ENCODE results near the gene ZC3H10.
"Not testable (repeated sequence)": the region's sequence is repeated elsewhere in the genome, so short reads cannot be mapped to it uniquely, and the experiment has no call there.

The ZC3H10 gene

DNA sequence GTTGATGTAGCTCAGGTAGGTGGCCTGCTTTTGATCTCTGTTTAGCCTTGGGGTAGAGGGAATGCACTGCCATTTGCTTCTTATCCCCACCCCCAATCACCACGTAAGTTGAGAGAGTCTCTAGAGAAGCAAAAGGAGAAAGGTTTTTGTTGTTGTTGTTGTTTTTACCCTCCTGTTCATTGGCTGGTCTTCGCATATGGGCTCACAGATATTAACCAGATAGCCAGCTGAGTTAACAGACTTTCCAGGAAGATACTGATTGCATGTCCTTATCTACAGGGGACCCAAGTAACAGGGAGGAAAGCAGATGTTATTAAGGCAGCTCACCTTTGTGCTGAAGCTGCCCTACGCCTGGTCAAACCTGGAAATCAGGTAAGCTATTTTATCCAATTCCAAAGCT lies 10.8 kb upstream of the ZC3H10 start:
- in situ Hi-C loops (cut with MboI; ENCODE audit: low sequenced_read_pairs, unreplicated experiment) = no loop called here
- no peak for DNase-seq (ENCODE audit: low spot score)
- no peak for TF ChIP-seq CTCF (IDR thresholded peaks at IDR 0.05; ENCODE audit: borderline replicate concordance, control extremely low read depth, extremely low read depth, insufficient read depth, missing control alignments)

DNA sequence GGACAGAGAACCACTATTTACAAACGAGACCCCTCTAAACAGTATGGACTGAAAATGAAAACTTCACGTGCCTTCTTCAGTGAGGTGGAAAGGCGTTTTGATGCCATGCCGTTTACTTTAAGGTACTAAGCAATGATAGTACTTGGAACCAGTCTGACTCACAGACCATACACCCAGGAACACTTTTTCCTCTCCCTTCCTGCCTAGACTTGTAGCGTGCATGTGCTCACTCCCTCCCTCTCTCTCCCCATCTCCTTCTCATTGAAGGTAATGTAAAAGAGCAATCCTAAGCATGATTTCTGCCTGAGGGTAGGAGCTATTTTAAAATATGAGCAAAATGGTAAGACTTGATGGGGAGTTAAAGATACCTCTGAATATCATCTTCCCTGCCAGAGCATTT lies 7.5 kb upstream of the ZC3H10 start:
- in situ Hi-C loops (cut with MboI; ENCODE audit: low sequenced_read_pairs, unreplicated experiment) = no loop called here
- no peak for TF ChIP-seq CTCF (IDR thresholded peaks at IDR 0.05; ENCODE audit: borderline replicate concordance, control extremely low read depth, extremely low read depth, insufficient read depth, missing control alignments)
- DNase-seq (ENCODE audit: low spot score) = no peak

DNA sequence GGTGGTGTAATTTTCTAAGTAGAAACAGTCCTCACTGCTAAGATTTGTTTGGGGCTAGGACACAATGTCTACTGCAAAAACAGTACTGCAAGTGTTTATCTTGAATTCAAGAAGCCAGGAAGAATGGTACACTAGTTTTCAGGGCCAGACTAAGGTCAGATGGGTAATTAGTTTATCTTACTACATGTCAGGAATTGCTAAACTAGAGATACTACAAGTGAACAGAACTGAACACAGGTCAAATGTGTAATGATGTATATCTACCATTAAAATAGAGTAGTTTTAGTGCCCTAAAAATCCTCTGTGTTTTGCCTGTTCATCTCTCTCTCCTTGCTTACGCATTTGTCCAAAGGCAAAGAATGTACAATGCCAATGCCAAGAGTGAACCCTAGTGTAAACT lies 4.0 kb upstream of the ZC3H10 start:
- no peak for DNase-seq (ENCODE audit: low spot score)
- TF ChIP-seq CTCF (IDR thresholded peaks at IDR 0.05; ENCODE audit: borderline replicate concordance, control extremely low read depth, extremely low read depth, insufficient read depth, missing control alignments) = no peak
- in situ Hi-C loops (cut with MboI; ENCODE audit: low sequenced_read_pairs, unreplicated experiment) = no loop called here

DNA sequence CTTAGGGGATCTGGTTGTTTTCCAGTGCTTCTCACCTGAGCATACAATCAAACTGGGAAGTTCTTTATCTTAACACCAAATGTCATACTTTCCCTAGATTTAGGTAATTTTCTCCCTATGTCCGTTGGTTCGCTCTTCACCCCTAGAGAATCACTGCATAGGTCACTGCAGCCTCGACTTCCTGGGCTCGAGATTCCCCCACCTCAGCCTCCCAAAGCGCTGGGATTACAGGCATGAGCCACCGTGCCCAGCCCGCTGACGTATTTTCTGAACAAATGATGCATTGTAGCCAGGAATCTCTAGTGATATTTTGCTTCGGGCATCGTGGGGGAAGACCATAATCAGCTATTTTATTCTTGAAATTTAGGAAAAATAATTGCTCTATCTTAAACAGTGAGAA lies 2.7 kb upstream of the ZC3H10 start:
- in situ Hi-C loops (cut with MboI; ENCODE audit: low sequenced_read_pairs, unreplicated experiment) = no loop called here
- TF ChIP-seq CTCF (IDR thresholded peaks at IDR 0.05; ENCODE audit: borderline replicate concordance, control extremely low read depth, extremely low read depth, insufficient read depth, missing control alignments) = no peak
- no peak for DNase-seq (ENCODE audit: low spot score)

DNA sequence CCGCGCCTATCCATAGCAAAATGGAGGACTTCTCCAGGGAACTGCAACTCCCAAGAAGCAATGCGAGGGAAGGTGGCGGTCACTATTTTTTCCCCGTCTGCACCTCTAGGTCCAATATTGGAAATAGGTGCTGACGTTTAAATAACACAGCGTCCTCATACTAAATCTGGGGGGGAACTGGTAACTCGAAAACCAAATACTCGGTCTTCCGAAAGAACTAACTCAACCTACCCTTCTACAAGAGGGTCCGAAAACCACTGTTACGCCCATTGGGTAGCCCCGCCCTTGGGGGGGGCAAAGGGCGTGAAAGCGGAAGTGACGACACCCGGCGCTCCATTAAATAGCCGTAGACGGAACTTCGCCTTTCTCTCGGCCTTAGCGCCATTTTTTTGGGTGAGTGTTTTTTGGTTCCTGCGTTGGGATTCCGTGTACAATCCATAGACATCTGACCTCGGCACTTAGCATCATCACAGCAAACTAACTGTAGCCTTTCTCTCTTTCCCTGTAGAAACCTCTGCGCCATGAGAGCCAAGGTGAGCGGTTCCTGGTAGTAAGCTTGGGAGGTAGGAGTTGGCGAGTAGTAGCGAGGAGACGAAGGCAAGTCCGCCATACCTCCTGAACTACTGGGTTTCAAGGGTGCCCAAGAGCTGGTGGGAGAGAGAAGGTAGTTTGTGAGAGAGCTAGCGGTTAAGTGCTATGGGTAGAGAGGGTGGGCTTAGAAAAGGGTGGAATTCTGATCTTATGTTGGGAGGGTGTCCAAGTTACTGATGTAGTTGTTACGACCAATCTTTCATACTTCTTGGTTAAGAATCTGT lies 1.6 kb upstream of the ZC3H10 start, which contains the start of gene RPL41:
RPL41 (plus strand) TSS at position 367 of the 815 bp plus-strand sequence.
- in situ Hi-C loops (cut with MboI; ENCODE audit: low sequenced_read_pairs, unreplicated experiment) = no loop called here
- TF ChIP-seq CTCF (IDR thresholded peaks at IDR 0.05; ENCODE audit: borderline replicate concordance, control extremely low read depth, extremely low read depth, insufficient read depth, missing control alignments) = no peak
- DNase-seq (ENCODE audit: low spot score) = peak; percentile 82

GRCh38 chr12:56117082-56117706 lies 872 bp upstream of the ZC3H10 start:
- in situ Hi-C loops (cut with MboI; ENCODE audit: low sequenced_read_pairs, unreplicated experiment); DNase-seq (ENCODE audit: low spot score): not testable (repeated sequence)

DNA sequence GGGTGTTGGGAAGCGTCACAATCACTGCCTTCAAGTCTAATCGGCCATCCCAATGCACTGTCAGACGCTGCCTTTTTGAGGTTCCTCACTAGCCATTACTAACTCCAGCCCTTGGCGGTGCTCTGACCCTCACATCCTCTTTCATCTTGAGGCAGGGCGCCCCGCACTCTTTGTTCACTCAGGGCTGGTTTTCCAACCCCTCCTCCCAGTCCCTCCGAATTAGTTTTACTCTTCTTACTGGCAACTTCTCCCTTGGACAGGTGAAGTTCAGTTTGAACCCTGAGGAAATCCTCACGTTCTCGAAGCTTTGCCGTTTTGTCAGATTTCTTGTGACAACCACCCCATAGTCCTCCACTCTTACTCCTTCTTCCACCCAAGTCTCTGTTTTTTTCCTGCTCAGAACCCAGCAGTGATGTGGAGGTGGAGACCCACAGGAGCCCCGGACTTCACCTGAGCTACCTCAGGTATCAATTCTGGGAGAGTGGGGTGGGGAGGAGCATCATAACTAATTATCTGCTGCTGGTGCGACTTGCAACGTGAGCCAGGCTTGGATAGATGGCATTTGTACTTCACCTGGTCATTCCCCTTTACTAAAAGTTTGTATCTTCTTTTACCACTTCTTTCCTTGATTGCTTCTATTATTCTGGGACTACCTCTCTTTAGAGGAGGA lies 757 bp downstream of the ZC3H10 start:
- no peak for DNase-seq (ENCODE audit: low spot score)
- no peak for TF ChIP-seq CTCF (IDR thresholded peaks at IDR 0.05; ENCODE audit: borderline replicate concordance, control extremely low read depth, extremely low read depth, insufficient read depth, missing control alignments)
- in situ Hi-C loops (cut with MboI; ENCODE audit: low sequenced_read_pairs, unreplicated experiment) = no loop called here
